HG03520 (cell line): ENCODE data around the gene MAPT.

ENCODE experiments used
- ATAC-seq: cut with Tn5 transposase; IDR thresholded peaks from one replicate; pipeline ENCODE4 v1.9.1; 2021; ENCODE audit warnings: mild to moderate bottlenecking, moderate library complexity; ENCODE audit not compliant: unreplicated experiment

MAPT gene

DNA sequence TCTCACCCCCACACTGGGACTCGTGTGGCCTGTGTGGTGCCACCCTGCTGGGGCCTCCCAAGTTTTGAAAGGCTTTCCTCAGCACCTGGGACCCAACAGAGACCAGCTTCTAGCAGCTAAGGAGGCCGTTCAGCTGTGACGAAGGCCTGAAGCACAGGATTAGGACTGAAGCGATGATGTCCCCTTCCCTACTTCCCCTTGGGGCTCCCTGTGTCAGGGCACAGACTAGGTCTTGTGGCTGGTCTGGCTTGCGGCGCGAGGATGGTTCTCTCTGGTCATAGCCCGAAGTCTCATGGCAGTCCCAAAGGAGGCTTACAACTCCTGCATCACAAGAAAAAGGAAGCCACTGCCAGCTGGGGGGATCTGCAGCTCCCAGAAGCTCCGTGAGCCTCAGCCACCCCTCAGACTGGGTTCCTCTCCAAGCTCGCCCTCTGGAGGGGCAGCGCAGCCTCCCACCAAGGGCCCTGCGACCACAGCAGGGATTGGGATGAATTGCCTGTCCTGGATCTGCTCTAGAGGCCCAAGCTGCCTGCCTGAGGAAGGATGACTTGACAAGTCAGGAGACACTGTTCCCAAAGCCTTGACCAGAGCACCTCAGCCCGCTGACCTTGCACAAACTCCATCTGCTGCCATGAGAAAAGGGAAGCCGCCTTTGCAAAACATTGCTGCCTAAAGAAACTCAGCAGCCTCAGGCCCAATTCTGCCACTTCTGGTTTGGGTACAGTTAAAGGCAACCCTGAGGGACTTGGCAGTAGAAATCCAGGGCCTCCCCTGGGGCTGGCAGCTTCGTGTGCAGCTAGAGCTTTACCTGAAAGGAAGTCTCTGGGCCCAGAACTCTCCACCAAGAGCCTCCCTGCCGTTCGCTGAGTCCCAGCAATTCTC lies 132.1 kb downstream of the MAPT start:
- no peak for ATAC-seq

DNA sequence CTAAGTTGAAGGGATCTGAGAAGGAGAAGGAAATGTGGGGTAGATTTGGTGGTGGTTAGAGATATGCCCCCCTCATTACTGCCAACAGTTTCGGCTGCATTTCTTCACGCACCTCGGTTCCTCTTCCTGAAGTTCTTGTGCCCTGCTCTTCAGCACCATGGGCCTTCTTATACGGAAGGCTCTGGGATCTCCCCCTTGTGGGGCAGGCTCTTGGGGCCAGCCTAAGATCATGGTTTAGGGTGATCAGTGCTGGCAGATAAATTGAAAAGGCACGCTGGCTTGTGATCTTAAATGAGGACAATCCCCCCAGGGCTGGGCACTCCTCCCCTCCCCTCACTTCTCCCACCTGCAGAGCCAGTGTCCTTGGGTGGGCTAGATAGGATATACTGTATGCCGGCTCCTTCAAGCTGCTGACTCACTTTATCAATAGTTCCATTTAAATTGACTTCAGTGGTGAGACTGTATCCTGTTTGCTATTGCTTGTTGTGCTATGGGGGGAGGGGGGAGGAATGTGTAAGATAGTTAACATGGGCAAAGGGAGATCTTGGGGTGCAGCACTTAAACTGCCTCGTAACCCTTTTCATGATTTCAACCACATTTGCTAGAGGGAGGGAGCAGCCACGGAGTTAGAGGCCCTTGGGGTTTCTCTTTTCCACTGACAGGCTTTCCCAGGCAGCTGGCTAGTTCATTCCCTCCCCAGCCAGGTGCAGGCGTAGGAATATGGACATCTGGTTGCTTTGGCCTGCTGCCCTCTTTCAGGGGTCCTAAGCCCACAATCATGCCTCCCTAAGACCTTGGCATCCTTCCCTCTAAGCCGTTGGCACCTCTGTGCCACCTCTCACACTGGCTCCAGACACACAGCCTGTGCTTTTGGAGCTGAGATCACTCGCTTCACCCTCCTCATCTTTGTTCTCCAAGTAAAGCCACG lies 133.0 kb downstream of the MAPT start:
- ATAC-seq = no peak

DNA sequence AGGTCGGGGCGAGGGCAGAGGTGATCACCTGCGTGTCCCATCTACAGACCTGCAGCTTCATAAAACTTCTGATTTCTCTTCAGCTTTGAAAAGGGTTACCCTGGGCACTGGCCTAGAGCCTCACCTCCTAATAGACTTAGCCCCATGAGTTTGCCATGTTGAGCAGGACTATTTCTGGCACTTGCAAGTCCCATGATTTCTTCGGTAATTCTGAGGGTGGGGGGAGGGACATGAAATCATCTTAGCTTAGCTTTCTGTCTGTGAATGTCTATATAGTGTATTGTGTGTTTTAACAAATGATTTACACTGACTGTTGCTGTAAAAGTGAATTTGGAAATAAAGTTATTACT lies 133.6 kb downstream of the MAPT start:
- no peak for ATAC-seq

DNA sequence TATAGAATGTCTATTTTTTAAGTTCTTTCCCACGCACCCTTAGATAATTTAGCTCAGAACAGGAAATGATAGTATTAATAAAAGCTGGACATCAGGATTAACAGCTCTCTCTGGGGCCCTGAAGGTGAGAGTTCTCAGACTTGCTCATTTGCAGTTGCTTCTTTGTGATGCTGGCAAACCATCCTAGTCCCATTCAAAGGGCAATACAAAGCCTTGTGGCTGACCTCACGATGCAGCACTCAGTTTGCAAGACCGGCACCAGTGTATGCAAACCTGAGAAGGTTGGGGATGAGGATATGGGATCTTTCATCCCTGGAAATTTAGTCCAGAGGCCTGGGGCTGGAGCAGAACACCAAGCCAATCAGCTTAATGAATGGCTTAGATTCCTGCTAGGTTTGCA lies 134.0 kb downstream of the MAPT start:
- ATAC-seq = no peak

DNA sequence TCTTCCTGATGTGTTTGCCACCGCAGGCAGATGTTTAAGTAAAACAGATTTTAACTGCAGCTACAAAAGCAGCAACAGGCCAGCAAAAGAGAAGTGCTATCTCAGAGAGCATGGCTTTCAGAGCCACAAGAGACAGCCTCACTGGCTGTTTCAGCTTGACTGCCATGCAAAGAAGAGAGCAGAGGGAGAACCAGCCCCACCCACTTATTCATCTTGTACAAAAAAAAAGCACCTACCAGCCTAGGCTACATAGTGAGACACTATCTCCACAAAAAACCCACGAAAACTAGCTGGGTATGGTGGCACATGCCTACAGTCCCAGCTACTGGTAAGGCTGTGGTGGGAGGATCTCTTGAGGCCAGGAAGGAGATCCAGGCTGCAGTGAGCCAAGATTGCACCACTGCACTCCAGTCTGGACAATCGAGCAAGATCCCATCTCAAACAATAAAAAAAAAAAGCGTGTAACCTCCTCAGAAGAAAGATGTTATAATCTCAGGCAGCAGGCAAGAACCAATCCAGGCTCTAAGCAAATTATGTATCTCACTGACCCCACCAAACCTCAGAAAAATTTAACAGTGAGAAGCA lies 134.7 kb downstream of the MAPT start:
- no peak for ATAC-seq

DNA sequence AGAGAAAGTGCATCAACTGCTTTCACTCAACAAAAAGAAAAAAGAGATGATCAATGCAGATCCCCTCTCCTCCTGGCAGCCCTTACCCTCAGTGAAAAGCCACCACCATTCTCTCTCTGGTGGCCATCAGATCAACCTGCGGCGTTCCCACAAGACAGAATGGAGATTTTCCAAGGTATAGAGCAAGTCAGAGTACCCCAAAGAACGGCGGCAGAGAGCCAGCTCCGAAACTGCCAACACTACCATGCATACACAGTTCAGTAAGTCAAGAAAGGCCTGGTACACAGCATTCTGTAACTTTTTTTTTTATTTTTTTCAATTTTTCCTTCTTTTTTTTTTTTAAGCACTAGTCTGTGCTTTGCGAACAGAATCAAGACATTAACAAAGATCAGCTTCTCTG lies 135.3 kb downstream of the MAPT start:
- ATAC-seq = no peak

DNA sequence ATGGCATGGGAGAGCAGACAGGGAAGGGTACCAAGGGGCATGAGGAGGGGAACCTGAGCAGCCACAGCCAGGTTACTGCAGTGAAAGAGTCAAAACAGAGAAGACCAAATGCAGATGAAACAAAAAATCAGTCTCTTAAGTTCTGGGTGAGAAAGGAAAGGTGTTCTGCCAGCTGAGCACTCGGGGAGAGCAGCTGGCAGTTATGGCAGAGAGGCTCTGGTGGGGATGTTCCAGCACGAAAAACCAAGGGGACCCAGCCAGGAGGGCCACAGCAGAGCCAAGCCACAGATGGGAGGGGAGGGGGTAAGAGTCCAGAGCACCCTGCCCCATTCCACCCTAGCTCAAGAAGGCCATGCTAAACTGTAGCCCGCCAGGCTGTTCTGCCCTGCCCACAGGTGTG lies 136.4 kb downstream of the MAPT start:
- no peak for ATAC-seq

DNA sequence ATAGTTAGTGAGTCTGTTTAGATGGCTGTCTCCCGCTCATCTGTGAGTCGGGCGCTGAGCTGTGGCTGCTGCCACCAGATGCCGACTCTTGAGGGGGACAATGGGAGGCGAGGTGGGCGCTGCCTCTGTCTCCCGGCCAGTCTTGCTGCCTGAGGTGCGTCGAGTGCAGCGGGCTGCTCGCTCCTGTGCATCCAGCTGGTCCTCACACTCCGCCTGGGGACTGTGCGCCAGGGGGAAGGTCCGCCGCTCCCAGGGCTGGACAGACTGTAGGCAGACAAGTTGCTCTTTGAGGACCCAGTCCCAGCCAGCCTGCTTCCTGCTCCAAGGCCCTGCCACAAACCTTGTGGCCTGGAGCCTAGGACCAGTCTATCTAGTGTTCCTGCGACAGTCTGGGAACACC lies 137.1 kb downstream of the MAPT start:
- no peak for ATAC-seq

DNA sequence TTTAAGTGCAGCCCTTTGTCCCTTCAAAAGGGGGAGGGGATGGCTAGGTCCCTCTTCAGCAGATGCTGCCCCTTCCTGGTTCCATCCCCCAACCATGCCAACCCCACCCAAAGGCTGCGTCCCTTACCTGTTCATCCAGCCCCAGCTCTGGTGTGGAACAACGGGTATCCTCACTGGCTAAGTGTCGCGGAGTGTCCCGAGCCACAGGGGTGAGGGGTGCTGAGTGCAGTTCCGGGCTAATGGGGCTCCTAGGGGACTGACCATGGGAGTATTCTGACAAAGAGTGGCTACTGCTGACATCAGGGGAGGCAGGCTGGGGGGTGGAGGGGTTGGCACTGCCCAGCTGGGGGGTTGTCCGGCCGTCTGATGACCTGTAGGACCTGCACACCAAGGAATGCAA lies 137.6 kb downstream of the MAPT start:
- ATAC-seq = no peak

DNA sequence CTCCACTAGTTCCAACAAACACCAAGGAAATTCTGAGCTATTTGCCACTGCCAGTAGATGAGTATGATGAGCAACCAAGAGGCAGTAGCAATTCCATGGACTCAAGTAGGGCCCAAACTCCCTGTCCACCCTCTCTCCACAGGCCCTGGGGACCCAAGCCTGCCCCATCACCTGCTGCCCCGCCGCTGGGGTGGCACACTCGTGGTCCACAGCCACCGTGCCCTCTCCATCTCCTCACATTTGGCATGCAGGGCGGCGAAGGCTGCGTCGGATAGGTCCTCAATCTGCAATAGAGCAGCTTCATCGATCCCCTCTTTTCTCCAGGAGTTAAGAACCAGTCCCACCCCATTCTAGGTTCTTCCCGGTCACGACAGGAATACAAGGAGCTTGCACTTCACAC lies 138.6 kb downstream of the MAPT start:
- ATAC-seq = no peak

DNA sequence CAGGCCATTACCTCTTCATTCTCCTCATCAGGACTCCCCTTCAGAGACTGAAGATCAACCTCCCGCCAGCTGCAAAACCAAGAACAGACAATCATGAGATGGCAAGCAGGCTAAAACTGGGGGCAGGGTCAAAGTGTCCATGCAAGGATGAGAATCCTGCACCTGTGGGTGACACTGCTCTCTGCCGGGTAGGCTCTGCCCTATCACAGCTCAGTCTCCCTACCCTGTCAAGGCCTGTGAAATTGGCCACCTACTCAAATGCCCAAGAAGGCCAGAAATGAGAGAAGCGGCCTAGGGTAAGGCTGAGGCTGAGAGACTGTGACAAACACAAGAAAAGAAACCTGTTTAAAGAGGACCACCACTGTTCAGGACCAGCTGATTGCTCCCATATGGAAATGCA lies 139.0 kb downstream of the MAPT start:
- no peak for ATAC-seq

DNA sequence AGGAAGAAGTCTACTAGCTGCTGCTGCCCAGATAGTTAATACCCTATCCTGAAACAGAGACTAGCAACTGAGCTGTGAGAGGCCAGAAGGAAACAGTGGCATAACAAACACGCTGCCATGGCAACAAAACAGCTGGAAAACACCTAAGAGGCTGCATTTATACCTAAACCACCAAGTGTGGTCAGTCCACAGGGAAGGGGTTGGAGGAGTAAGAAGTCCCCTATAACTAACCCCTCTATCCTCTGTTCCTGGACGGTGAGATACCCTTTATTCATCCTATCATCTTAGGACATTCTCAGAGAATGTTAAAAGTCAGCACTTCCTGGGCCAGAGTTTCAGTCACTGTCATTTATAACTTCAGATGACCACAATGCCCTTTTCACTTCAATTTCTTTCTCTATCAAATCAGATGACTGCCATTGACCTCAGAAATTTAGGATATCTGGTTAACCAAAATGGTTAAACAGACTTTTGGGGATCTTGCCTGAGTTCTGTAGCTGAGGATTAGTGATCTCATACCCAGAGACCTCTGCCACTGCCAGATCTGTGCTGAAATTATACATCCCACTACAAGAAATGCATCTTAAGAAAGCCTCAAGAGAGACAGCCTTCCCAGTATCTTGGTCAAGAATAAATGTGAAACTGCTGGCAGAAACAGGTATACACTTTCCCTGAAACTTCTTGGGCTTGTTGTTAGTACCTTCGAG lies 140.9 kb downstream of the MAPT start:
- no peak for ATAC-seq

DNA sequence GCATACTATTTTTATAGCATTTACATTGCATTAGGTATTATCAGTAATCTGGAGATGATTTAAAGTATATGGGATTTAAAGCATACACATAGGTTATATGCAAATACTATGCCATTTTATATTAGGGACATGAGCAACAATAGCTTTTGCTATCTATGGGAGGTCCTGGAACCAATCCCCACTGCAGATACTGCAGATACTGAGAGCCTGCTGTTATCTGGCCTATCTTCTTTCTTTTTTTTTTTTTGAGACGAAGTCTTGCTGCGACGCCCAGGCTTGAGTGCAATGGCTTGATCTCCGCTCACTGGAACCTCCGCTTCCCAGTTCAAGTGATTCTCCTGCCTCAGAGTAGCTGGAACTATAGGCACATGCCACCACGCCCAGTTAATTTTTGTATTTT lies 142.1 kb downstream of the MAPT start:
- no peak for ATAC-seq

DNA sequence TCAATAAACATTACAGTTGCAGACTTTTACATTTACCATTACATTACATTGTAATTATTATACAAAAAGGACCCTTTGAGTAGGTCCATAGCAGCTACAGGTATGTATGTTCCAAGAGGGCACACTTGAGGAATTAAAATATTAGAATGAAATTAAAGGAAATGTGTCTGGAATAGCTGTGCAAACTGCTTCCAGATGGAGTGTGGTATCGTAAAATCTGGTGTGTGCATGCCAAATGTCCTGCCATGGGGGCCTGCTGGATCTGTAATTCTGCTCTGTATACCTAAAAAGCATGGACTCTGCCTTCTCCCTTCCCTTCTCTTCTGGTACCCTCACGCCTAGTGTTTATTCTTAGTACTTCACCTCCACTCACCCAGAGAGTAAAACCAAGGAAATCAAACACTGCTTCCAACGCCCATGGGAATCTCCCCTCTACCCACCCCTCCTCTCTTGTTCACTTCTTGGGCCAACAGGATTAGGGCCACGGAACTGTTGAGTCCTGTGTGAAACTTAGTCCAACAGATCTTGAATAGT lies 143.4 kb downstream of the MAPT start:
- ATAC-seq = no peak

DNA sequence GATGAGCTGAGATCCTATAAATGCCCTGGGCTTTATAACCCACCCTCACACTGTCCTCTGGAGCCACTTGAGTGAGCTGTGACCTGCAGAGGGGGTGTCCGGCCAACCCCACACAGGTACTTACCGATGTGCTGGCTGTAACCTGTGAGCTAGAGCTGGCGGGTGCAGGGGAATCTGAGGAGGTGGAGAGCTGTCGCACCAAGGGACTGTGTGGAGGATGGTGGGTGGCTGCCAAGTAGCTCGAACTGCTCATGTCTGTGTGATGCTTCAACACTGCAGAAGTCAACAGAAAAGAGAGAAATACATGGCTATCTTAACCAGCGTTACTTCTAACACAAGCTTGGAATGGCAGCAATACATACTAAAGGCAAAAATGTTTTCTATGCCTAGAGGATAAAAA lies 144.1 kb downstream of the MAPT start:
- ATAC-seq = no peak

DNA sequence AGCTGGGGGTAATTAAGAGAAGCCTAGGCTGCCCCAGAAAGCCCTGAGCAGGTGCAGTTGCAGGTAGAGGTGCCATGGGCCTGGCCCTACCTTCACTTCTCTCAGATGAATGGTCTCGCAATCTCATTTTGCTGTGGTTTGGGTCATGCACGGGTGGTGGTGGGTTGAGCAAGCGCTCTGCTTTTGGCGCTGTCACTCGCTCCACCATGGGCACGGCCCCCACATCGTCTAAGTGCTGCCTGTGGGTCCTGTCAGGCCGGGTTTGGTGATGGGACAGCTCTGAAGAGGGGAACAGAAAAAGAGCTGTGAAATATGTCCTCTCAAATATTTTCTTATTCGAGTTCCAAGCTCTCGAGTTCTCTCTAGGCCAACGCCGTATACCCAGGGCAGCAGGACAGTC lies 144.6 kb downstream of the MAPT start:
- ATAC-seq = no peak

DNA sequence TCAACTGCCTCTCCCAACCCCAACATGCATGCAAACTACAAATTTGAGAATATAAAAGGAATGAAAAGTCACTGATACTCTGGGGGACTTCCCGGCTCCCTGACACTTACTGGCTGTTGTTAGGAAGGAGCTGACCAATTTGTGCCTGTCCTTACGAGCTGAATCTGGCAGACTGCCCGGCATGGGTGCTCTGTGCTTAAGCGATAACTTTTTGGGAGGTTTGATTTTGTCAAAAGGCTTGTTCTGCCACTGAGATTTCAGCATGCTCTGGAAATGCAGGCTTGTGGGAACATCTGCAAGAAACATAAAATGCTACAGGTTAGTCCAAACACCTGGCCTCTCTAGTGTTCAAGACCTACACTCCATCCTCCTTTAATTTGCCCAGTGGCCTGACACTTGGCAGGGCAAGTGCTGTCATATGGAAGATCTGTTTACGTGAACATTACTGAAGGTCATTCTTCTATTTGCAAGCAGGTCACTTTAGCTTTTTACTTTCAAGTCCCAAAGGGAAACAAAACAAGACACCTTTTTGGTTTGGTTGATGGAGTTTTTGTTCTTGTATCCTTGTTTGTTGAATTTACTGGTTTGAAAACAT lies 145.3 kb downstream of the MAPT start:
- no peak for ATAC-seq

DNA sequence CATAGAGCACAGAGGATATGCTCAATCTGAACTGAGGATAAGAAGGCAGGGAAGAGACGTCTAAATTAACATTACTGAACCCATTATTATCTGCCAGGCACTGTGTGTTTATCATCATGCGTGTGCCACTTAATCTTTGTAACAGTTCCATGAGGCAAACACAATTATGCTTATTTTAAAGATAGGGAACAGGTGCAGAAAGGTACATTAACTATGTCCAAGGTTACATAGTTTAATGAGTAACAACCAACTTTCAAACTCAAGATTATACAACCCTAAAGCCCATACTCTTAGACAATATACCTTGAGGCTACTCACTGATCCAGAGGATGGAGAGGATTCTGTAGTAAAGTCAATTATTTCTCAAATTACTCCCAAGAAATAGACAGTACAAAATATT lies 147.9 kb downstream of the MAPT start:
- no peak for ATAC-seq

DNA sequence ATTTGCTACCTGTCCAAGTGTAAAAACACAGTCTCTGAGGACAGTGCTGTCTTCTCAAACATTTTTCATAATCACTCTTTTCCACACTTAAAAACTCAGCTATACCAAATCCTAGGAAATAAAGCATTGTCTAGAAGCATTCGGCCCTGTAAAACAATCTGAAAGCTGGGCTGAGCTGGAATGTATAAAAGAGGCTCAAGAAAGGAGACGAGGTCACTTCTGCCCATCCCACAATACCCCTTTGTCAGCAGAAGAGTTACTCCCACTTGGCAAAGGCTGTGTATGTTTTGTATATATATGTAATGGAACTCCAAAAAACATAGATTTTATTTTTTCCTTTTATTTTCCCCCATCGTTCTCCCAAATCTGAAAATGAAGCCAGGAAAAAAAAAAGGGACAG lies 148.6 kb downstream of the MAPT start:
- ATAC-seq = no peak

DNA sequence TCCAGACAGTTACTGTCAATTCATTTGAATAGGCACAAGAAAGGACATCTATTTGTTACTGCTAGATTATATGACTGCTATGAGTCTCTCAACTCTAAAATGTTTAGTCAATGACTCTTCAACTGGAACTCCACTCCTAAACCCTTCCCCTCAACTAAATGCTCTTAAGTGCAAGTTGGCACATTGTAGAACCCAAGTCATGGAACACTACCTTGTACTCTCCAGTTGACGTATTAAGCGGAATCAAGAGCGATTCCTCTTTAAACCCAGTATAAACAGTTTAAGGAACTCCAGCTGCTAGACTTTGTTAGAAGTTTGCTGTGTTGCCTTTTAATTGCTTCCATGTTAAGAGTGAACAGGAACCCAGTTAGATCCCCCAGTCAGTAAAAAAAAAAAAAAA lies 149.3 kb downstream of the MAPT start:
- no peak for ATAC-seq
